GM19395 (cell line): Measurements from ENCODE around the gene REXO5.
"Not testable (repeated sequence)": the region's sequence is repeated elsewhere in the genome, so short reads cannot be mapped to it uniquely, and the experiment has no call there.

Experiments
- ATAC-seq: cut with Tn5 transposase; IDR thresholded peaks from one replicate; pipeline ENCODE4 v1.9.1; 2021; ENCODE audit warnings: mild to moderate bottlenecking, moderate library complexity; ENCODE audit not compliant: unreplicated experiment

Gene REXO5

GRCh38 chr16:20798364-20798763 is 8.0 kb upstream of the REXO5 start:
- ATAC-seq, result no peak

GRCh38 chr16:20799599-20799998 is 6.7 kb upstream of the REXO5 start:
- ATAC-seq, result no peak

GRCh38 chr16:20801278-20801677 is 5.0 kb upstream of the REXO5 start:
- no peak for ATAC-seq

- no peak for ATAC-seq
Observed at GRCh38 chr16:20803192-20803560, 3.2 kb upstream of the REXO5 start.

DNA sequence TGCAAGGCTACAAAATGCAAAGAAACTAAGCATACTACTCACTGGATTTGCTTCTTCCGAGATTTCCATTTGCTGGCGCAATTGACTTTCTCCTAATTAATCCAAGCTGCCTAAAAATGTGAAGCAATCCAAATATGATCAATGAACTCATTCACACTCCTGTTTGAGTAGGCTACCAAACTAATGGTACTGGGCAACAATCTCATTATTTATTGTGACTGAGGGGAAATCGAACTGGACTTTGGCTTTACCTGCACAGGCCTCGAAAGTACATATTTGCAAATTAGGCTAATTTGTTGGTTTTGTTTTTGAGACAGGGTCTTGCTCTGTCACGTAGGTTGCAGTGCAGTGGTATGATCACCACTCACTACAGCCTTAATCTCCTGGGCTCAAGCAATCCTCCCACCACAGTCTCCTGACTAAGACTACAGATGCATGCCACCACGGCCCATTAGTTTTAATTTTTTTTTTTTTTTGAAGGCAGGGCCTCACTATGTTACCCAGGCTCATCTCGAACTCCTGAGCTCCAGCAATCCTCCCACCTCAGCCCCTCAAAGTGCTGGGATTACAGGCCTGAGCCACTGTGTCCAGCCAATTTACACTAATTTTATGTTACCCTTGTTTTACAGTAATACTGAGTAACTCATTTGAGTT is 2.6 kb upstream of the REXO5 start:
- ATAC-seq, result no peak

- ATAC-seq, result not testable (repeated sequence)
Observed at GRCh38 chr16:20805684-20806167, 601 bp upstream of the REXO5 start.

DNA sequence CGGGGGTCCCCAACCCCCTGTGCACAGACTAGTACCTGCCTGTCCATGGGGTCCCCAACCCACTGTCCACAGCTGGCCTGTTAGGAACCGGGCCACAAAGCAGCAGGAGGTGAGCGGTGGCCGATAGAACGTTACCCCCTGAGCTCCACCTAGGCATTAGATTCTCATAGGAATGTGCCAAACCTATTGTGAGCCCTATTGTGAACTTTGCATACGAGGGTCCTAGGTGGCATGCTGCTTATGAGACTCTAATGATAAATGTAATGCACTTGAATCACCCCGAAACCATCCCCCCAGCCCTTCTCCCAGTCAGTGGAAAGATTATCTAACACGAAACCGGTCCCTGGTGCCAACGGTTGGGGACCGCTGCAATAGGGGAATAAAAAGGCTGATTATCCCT is 1.5 kb downstream of the REXO5 start:
- ATAC-seq, result no peak

DNA sequence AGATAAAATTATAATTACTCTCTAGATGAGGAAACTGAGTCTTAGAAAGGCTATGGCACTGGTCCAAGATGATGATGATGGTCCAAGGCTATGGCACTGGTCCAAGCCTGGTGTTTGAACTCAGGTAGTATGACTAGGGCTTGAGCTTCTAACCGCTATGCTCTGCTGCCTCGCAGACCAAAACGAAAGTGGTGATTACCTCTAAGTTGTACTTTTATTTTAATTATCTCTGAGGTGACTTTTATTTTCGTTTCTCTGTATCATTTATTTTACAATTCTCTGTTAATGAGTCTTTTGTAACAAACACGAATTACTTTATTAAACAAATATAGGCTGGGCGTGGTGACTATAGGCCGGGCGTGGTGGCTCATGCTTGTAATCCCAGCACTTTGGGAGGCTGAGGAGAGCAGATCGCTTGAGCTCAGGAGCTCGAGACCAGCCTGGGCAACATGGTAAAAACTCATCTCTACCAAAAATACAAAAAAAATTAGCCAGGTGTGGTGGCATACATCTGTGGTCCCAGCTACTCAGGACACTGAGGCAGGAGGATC is 5.6 kb downstream of the REXO5 start:
- ATAC-seq, result no peak

DNA sequence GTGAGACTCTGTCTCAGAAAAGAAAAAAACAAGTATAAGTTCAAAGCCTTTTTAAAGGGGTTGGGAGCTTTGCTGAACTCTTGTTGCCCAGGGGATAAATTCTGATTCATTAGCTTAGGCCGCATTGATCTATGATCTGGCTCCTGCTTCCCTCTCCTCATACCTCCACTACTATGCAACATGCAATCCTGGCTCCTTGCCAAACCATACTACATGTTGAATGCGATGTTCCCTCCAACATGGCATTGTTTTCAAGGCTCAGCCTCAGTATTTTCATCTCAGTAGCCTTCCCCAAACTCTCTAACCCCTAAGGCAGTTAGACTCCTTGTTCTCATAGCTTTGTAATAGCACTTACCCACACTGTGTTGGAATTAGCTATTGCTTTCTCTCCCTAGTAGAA is 6.2 kb downstream of the REXO5 start:
- no peak for ATAC-seq

- no peak for ATAC-seq
Observed at GRCh38 chr16:20814784-20815183, 8.5 kb downstream of the REXO5 start.

DNA sequence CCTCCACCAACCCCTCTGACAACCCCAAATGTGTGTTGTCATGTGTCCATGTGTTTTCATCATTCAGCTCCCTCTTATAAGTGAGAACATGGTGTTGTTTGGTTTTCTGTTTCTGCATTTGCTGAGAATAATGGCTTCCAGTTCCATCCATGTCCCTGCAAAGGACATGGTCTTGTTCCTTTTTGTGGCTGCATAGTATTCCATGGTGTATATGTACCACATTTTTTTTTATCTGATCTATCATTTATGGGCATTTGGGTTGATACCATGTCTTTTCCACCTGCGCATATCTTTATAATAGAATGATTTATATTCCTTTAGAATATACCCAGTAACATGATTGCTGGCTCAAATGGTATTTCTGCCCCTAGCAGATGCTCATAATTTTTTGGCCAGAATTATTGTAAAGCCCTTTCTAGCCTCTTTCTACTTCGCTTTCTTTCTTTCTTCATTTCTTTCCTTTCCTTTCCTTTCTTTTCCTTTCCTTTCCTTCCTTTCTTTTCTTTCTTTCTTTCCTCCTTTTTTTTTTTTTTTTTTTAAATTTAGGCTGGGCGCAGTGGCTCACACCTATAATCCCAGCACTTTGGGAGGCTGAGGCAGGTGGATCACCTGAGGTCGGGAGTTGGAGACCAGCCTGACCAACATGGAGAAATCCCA is 12.7 kb downstream of the REXO5 start:
- no peak for ATAC-seq

- no peak for ATAC-seq
Observed at GRCh38 chr16:20821682-20822081, 15.4 kb downstream of the REXO5 start.

DNA sequence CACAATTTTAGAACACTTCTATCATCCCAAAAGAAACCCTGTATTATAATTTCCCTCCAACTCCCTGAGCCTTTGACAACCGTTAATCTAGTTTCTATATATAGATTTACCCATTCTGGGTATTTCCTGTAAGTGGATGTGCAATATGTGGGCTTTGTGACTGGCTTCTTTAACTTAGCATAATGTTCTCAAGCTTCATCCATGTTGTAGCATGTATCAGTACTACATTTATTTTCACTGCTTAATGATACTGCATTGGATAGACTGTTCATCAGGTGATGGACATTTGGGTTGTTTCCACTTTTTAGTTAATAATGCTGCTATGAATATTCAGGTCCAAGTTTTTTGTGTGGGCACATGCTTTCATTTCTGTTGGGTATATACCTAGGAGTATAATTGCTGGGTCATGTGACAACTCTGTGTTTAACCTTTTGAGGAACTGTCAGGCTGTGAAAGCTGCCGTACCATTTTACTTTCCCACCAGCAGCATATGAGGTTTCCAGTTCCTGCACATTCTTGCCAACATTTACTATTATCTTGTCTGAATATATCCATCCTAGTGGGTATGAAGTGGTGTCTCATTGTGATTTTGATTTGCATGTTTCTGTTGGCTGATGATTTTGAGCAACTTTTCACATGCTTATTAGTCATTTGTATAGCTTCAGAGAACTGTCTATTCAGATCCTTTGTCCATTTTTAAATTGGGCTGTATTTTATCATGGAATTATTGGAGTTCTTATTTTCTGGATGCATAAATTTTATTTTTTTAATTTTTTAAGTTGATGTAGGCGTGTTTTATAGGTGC is 16.4 kb downstream of the REXO5 start:
- no peak for ATAC-seq

GRCh38 chr16:20826039-20826566 is 19.8 kb downstream of the REXO5 start:
- no peak for ATAC-seq

DNA sequence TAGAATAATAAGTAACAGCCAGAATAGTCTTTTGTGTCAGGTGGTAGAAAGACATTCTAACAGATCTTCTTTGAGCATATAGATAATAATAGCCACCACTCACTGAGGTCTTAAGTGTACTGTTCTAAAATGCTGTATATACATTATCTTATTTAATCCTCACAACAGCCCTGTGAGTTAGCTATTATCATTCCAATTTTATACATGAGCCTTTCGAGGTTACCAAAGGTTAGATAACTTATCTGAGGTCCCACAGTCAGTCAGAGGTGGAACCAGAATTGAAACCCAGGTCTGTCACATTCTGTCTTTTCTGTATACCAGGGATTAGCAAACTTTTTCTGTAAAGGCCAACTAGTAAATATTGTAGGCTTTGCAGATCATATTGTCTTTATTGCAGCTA is 23.2 kb downstream of the REXO5 start:
- no peak for ATAC-seq

DNA sequence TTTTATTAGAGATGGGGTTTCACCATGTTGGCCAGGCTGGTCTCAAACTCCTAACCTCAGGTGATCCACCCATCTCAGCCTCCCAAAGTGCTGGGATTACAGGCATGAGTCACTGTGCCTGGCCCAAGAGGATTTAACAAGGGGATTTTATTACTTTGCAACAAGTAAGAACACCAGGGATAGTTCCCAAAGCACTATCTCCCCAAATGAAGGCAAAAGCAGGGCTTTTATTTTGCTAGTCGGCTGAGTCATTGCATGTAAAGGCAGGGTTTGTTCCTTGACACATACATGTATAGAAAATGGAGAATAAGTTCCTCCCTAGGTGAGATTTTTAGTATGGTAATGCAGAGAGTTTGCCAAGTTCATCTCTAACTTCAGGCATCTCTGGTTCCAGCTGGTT is 24.0 kb downstream of the REXO5 start:
- ATAC-seq, result no peak

GRCh38 chr16:20833086-20833485 is 26.8 kb downstream of the REXO5 start:
- no peak for ATAC-seq

GRCh38 chr16:20838240-20838639 is 31.9 kb downstream of the REXO5 start:
- no peak for ATAC-seq

DNA sequence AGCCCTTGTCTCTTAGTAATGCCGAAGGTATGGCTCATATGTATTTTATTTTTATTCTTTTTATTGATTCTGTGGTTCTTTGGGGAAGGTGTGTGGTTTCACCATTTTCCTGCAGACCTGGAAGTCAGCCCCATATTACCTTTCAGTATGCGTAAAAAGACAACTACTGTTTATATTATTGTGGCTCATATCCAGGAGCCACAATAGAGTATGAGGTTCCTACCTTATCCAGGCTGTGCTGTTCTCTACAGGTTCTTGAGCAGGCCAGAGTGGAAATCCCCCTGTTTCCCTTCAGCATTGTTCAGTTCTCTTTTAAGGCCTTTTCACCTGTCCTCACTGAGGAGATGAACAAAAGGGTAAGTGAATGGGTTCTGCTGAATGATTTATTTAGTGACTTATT is 33.2 kb downstream of the REXO5 start:
- no peak for ATAC-seq

DNA sequence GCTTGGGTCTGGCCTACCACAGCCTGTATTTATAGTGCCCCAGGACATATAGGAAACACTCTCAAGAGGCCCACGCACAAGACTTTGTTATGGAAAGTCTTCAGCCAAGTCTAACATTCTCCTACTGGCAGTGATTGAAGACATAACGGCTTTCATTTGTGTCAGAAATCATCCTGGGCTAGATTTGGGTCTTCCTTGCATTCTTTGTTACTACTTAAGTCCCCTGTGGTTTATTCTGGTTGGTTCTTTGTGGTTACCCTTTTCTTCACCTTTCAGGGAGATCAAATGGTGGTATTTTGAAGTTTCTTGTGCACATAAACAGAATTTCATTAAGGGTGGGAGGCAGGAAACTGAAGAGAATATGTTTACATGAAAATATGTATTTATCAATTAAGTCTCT is 37.7 kb downstream of the REXO5 start:
- ATAC-seq, result no peak

DNA sequence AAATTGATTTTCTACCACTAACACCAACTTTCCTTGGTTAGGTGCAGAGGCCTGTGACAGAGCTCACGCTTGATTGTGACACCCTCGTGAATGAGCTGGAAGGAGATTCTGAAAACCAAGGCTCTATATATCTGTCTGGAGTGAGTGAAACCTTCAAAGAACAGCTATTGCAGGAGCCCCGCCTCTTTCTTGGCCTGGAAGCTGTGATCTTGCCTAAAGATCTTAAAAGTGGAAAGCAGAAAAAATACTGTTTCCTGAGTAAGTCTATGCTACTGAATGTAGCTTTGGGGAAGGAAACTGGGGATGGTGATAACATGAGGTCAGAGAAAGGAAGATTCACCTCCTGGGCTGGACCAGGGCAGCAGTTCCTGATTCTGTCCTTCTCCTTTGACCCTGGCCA is 38.3 kb downstream of the REXO5 start:
- ATAC-seq, result no peak
